Activated CD8-positive, alpha-beta T cell treated with anti-CD3 and anti-CD28 coated beads for 36 hours (primary cell): Measurements from ENCODE around the gene C12orf50. TPM values are rescaled to one million over a fixed set of nuclear protein-coding genes. Genes with fewer than 3 reads are reported as not detected.
"Not testable (repeated sequence)": the region's sequence is repeated elsewhere in the genome, so short reads cannot be mapped to it uniquely, and the experiment has no call there.

Source experiments
- ATAC-seq: fragments of 200-7000 bp; cut with Tn5 transposase; one replicate; pipeline ENCODE4 v1.10.0; 2021; ENCODE audit warnings: mild to moderate bottlenecking, moderate library complexity
- CTCF ChIA-PET: fragments of 350-600 bp; sonication (Branson Sonifier 250); formaldehyde crosslinking; loops from one replicate; lab custom pipeline; 2021; ENCODE audit warnings: antibody characterized with exemption; lab: Charles Lee
- POLR2A ChIA-PET: fragments of 350-600 bp; sonication (Branson Sonifier 250); formaldehyde crosslinking; loops from one replicate; lab custom pipeline; 2021; ENCODE audit warnings: antibody characterized with exemption; lab: Charles Lee
- DNase-seq: peaks from one replicate; pipeline ENCODE4 v3.0.0-alpha.2; 2020
- H3K27ac Mint-ChIP-seq: one replicate; pipeline ENCODE4 v1.8.0; 2021; ENCODE audit warnings: mild to moderate bottlenecking, mixed read lengths
- H3K27me3 Mint-ChIP-seq: one replicate; pipeline ENCODE4 v1.8.0; 2021; ENCODE audit warnings: mixed read lengths
- H3K36me3 Mint-ChIP-seq: one replicate; pipeline ENCODE4 v1.8.0; 2021; ENCODE audit warnings: low read depth, mixed read lengths
- H3K4me1 Mint-ChIP-seq: one replicate; pipeline ENCODE4 v1.8.0; 2021; ENCODE audit warnings: low read depth, mixed read lengths
- H3K4me3 Mint-ChIP-seq: one replicate; pipeline ENCODE4 v1.8.0; 2021; ENCODE audit warnings: mild to moderate bottlenecking, moderate library complexity, mixed read lengths
- H3K9me3 Mint-ChIP-seq: one replicate; pipeline ENCODE4 v1.8.0; 2021; ENCODE audit warnings: mixed read lengths
- intact Hi-C: fragments of 100-400 bp; cut with micrococcal nuclease; formaldehyde crosslinking; loops from one replicate; pipeline ENCODE4 v1.10.0; 2022
- total RNA-seq, 2 experiments: library from RNA; stranded (reverse); gene quantifications; one replicate each; pipeline ENCODE4 v1.2.3, GENCODE V29; 2021
- TF ChIP-seq, protein P1 (sequence below): fragments of 200-600 bp; IDR thresholded peaks from one replicate; pipeline ENCODE4 v1.8.0; 2022; ENCODE audit warnings: antibody characterized with exemption, mild to moderate bottlenecking

C12orf50 gene
- total RNA-seq, 2 experiments from 2014 or later = not detected

GRCh38 chr12:87981495-87981894 lies 47.7 kb downstream of the C12orf50 start:
- DNase-seq (no peak), ATAC-seq (no peak)
- no peak overlapping the region for H3K4me3 Mint-ChIP-seq

GRCh38 chr12:87975879-87976278 lies 53.3 kb downstream of the C12orf50 start:
- CTCF ChIA-PET = no interaction called here
- H3K27ac Mint-ChIP-seq = no peak overlapping the region
- no peak for ATAC-seq
- POLR2A ChIA-PET = no interaction called here
- TF ChIP-seq, protein P1, sequence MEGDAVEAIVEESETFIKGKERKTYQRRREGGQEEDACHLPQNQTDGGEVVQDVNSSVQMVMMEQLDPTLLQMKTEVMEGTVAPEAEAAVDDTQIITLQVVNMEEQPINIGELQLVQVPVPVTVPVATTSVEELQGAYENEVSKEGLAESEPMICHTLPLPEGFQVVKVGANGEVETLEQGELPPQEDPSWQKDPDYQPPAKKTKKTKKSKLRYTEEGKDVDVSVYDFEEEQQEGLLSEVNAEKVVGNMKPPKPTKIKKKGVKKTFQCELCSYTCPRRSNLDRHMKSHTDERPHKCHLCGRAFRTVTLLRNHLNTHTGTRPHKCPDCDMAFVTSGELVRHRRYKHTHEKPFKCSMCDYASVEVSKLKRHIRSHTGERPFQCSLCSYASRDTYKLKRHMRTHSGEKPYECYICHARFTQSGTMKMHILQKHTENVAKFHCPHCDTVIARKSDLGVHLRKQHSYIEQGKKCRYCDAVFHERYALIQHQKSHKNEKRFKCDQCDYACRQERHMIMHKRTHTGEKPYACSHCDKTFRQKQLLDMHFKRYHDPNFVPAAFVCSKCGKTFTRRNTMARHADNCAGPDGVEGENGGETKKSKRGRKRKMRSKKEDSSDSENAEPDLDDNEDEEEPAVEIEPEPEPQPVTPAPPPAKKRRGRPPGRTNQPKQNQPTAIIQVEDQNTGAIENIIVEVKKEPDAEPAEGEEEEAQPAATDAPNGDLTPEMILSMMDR = no peak
- no peak for DNase-seq
- H3K27me3 Mint-ChIP-seq = peaks cover 4% of the 10 kb centered on the region
- H3K9me3 Mint-ChIP-seq = peaks cover 2% of the 10 kb centered on the region
- intact Hi-C loops = no loop called here
- no peaks in the 10 kb centered on the region for H3K36me3 Mint-ChIP-seq
- no peaks in the 10 kb centered on the region for H3K4me1 Mint-ChIP-seq
- no peak overlapping the region for H3K4me3 Mint-ChIP-seq

More at GRCh38 chr12:87981495-87981894, 47.7 kb downstream of the C12orf50 start:
- Mint-ChIP-seq H3K36me3 (no peaks in the 10 kb centered on the region), H3K27ac (no peak overlapping the region), H3K27me3 (peaks cover 6% of the 10 kb centered on the region), H3K9me3 (no peaks in the 10 kb centered on the region), H3K4me1 (no peaks in the 10 kb centered on the region)
- ChIA-PET POLR2A (no interaction called here), CTCF (no interaction called here)
- intact Hi-C loops = no loop called here
- TF ChIP-seq, protein P1 = no peak

DNA sequence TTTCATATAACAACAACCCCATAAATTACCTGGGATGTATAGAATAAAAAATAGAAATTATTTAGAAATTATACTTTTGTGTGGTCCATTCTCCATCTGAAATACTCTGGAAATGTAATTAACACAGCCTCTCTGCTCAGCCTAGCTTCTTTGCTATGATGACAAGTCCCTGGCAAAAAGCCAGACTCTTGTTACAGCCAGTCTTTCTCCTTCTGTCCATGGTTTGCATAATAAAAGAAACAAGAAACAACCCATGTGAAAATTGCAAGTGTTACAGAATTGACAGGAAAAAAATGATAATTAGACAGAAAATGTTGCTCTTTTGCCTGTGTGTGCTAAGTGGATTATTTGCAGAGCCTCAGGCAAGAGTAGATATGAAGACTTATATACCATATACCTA lies 61.3 kb downstream of the C12orf50 start:
- H3K9me3 Mint-ChIP-seq = no peaks in the 10 kb centered on the region
- no peaks in the 10 kb centered on the region for H3K36me3 Mint-ChIP-seq
- CTCF ChIA-PET = no interaction called here
- POLR2A ChIA-PET = no interaction called here
- intact Hi-C loops = no loop called here
- ATAC-seq (no peak), DNase-seq (no peak)
- no peaks in the 10 kb centered on the region for H3K27me3 Mint-ChIP-seq
- TF ChIP-seq, protein P1 = no peak
- H3K27ac Mint-ChIP-seq = no peak overlapping the region
- no peak overlapping the region for H3K4me3 Mint-ChIP-seq
- no peaks in the 10 kb centered on the region for H3K4me1 Mint-ChIP-seq

- TF ChIP-seq, protein P1 = no peak
- DNase-seq (no peak), ATAC-seq (no peak)
- H3K4me1 Mint-ChIP-seq = no peaks in the 10 kb centered on the region
- intact Hi-C loops = no loop called here
- no peaks in the 10 kb centered on the region for H3K27me3 Mint-ChIP-seq
- ChIA-PET POLR2A (no interaction called here), CTCF (no interaction called here)
- H3K36me3 Mint-ChIP-seq = no peaks in the 10 kb centered on the region
- H3K27ac Mint-ChIP-seq = no peak overlapping the region
- no peak overlapping the region for H3K4me3 Mint-ChIP-seq
- H3K9me3 Mint-ChIP-seq = no peaks in the 10 kb centered on the region
Measured at GRCh38 chr12:87960566-87960965, 68.6 kb downstream of the C12orf50 start.

- ATAC-seq, H3K4me3 Mint-ChIP-seq, CTCF ChIA-PET, H3K4me1 Mint-ChIP-seq, POLR2A ChIA-PET, H3K9me3 Mint-ChIP-seq, H3K27me3 Mint-ChIP-seq, H3K27ac Mint-ChIP-seq, H3K36me3 Mint-ChIP-seq, intact Hi-C loops, DNase-seq: not testable (repeated sequence)
Measured at GRCh38 chr12:87954028-87954427, 75.2 kb downstream of the C12orf50 start.
